ENCODE results near the gene XAF1. TPM values are rescaled to one million over a fixed set of nuclear protein-coding genes. Genes with fewer than 3 reads are reported as not detected.
"Not testable (repeated sequence)": the region's sequence is repeated elsewhere in the genome, so short reads cannot be mapped to it uniquely, and the experiment has no call there.

XAF1 gene
- total RNA-seq, 1 donor from 2014 or later: 16.6 TPM

DNA sequence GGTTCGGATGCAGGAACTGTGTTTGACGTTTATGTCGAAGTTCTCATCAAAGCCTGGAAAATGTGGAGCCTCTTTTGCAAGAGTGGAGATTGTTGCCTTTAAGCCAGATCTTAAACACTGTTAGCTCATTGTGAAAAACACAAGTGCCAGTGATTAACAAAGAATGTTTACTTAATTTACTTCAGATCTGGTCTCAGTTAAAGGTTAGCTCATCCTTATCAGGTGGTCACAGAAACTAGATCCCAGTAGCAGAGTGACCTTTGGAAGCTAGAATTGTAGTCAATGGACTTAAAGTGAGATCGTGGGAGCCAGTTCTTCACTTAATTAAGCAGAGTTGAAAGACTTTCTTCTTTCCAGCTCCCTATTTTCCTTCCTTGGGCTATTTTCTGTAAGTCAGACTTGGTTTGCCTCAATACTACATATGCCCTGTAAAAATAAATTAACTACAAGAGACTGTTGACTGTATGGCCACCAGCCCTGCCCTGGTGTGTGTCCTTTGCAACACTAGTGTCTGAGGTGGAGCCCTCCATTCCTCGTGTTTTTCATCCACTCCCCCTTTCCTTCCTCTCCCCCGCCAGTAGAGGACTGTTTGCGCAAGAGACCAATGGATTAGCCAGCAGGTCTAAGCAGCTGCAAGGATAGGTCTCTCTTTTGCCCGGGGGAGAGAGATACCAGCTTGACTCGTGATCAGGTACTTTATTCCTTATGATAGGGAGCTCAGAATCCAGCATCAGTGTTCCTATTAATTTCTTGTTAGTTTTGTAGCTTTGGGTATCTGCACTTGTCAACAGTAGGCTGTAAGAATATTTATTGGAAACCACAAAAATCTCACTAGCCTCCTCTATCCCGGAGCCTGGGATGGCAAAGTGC lies 40.4 kb downstream of the XAF1 start:
- intact Hi-C loops (cut with DNase I): no loop called here
- no peak for DNase-seq
- ATAC-seq (ENCODE audit: poor library complexity): no peak

DNA sequence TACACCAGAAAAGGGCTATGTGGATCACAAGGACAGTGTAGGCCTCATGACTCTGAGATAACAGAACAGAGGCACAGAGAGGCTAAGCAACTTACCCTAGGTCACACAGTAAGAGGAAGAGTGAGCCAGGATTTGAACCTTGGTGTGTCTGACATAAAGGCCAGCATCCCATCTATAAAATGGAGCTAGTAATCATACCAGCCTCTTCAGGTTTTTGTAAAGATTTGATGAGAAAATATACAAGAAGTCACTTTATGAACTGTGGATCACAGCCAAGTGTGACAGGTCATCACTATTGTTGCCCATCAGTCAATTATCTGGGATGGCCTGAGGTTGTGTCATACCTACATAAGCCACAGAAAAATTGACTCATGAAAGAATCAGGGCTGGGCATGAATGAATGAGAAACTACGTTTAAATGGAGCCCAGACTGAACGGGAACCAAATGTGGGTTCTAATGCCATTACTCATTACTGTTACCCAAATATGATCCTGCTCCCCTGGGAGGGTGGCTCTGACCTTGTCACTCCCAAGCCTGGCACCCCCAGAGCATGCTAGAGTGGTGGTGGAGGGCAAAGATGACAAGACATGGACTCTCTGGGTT lies 41.1 kb downstream of the XAF1 start:
- ATAC-seq (ENCODE audit: poor library complexity) (no peak), DNase-seq (no peak)
- intact Hi-C loops (cut with DNase I): no loop called here

DNA sequence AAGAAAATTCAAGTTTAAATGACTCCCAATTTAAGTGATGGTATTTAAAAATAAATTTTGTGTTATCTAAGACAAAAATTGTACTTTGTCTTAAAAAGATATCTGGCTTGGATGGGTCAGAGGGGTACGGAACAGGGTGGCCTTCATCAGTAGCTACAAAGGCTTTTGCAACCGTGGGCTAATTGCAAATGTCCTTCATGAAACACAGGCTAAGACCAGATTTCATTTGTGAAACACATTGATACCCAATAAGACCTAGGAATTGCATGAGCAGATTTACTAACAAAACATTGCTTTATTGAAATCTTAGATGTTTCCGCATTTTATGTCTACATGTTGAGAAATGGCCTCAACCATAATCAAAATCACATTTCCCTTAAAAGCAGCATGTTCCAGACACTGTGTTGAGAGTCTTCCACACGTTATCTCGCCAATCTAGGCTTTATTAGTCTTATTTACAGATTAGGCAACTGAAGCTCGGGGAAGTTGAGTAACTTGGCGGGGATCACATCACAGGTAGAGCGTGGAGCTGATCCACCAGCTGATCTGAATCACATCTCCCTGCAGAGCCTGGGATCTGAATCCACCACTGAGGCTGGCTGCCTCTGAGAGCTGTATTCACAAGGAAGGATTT lies 42.0 kb downstream of the XAF1 start:
- intact Hi-C loops (cut with DNase I): no loop called here
- ATAC-seq (ENCODE audit: poor library complexity) (no peak), DNase-seq (no peak)

DNA sequence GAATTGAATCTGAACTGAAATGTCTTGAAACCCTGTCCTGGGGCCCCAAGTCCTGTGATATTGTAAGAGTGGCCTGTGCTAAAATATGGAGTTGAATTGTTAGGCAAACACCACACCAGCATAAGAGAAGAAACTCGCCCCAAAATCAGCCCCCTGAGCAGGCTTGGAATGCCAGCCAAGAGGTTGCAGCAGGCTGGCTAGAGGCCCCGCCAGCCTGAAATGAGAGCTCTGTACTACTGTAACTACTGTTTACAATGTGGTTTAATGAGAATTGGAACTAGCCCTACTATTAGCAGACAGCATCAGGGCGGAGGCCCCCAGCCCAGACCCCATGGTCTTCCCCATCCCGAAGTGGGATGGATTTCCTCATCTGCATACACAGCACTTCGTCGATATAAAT lies 43.9 kb downstream of the XAF1 start:
- no peak for DNase-seq
- no peak for ATAC-seq (ENCODE audit: poor library complexity)
- intact Hi-C loops (cut with DNase I): no loop called here

DNA sequence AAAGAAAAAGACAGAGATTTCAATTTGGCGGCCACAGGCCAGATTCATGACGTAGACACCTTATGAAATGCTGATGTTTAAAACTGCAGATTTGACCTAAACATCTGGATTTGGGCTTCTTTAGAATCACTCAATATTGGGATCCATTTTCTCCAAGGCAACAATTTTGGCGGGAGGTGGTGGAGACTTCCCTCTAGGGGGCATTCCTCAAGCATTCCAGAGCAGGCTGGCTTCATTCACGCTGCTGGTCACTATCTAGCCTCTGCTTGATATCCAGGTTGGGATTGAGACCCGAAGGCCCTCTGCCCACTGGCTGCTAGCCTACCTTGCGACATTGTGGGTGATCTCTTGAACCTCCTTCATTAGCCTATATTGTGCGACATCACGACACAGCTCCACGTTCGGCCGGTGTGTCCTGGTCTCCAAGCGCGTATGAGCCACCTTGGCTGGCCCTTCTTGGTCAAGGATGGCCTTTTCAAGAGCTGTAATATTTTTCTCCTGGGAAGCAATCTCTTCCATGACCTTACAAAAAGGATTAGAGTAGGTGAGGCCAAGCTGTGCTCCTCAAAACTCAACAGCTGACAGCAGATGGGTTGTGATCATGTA lies 44.7 kb downstream of the XAF1 start:
- no peak for ATAC-seq (ENCODE audit: poor library complexity)
- DNase-seq: no peak
- intact Hi-C loops (cut with DNase I): no loop called here

DNA sequence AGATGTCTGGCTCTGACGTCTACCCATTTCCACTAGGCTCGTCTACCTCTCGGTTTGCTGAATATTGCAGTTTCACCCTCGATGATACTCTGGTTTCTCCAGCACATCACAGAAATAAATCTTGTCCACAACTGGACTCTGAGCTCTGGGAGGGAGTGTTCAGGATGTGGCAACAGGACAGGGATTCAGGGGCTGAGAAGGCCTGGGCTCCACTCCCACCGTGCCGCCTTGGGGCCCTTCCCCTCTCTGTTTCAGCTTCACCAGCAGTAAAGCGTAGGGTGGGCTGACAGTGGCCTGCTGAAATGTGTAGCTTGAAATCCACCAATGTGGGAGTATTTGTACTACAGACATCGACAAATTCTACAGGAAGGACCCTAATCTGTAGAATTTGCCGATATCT lies 55.7 kb downstream of the XAF1 start:
- intact Hi-C loops (cut with DNase I): no loop called here
- ATAC-seq (ENCODE audit: poor library complexity) (no peak), DNase-seq (no peak)

DNA sequence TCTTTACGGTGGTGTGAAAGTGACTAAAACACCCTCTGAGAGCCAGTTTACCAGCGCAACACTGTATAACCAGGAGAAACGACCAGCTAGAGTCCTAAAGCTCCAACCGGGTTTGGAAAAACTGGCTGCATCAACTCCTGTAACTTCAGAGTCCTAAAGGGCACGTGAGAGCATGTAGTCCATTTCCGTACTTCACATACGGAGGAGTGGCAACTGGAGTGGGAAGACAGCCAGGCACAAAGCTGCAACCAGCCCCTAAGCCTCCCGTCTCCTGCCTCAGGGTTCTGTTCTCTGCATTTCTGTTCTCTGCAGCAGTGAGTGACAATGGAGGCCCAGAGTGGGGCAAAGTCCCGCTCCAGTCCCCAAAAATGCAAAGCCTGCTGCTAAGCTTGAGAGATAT lies 56.4 kb downstream of the XAF1 start:
- intact Hi-C loops (cut with DNase I): no loop called here
- DNase-seq (no peak), ATAC-seq (ENCODE audit: poor library complexity) (no peak)

DNA sequence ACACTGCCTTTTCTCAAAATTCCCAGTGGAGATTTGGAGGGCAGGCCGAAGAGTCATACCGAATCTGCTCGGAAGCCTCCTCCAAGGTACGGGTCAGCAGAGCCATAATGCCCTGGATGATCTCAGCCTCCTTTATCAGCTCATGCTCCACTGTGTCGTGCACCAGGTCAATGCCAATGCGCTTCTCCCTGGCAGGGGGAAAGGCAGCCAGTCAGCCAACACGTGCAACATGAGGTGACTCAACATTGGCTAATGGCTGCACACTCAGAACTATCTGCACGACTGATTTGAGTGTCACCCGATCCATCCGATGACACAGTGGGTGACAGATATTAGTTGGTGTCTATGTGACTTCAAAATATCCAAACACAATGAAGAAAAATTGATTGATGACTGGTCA lies 59.9 kb downstream of the XAF1 start:
- intact Hi-C loops (cut with DNase I): no loop called here
- DNase-seq (no peak), ATAC-seq (ENCODE audit: poor library complexity) (no peak)

DNA sequence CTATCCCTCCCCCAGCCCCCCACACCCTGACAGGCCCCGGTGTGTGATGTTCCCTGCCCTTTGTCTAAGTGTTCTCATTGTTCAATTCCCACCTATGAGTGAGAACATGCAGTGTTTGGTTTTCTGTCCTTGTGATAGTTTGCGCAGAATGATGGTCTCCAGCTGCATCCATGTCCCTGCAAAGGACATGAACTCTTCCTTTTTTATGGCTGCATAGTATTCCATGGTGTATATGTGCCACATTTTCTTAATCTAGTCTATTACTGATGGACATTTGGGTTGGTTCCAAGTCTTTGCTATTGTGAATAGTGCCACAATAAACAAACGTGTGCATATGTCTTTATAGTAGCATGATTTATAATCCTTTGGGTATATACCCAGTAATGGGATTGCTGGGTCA lies 60.5 kb downstream of the XAF1 start:
- ATAC-seq (ENCODE audit: poor library complexity); intact Hi-C loops (cut with DNase I); DNase-seq: not testable (repeated sequence)

DNA sequence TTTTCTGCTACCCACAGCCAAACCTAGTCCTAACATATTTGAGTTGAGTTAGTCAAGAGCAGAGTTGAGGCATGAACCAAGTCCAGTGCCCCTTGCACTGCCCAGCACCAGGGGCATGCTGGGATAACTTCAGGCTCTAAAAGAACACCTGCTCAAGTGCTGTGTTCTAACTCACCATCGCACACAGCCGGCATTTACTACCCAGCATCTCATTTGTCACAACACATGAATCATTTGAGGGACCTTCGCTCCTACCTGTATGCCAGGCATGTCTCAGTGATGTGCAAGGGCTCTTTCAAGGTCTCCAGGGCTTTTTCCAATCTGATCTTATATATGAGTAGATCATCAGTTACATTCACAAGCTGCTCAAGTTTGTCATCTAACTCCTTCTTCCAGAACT lies 63.1 kb downstream of the XAF1 start:
- intact Hi-C loops (cut with DNase I): no loop called here
- DNase-seq: no peak
- no peak for ATAC-seq (ENCODE audit: poor library complexity)

DNA sequence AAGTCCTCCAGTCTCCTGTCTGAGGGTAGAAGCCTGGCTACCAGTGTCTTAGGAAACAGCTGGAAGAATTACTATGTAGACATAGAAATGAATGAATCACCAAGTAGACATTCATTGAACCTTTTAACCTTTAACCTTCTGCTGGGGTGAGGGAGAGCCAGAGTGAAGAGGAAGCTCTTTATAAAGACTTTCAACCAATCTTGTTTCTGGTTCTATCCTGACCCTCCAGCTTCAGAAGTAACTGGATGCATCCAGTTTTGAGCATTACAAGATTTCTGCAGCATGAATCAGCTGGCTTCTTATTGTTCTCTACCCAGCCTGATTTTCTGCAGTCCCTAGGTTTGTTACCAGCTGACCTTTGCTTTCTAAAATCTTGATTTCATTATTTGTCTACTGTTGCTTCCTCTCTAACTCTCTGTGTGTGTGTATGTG lies 67.2 kb downstream of the XAF1 start:
- ATAC-seq (ENCODE audit: poor library complexity): no peak
- DNase-seq: no peak
- intact Hi-C loops (cut with DNase I): no loop called here

Other genes starting within 250 kb of the XAF1 start
- 0.27 TPM for gene PITPNM3, start 199.5 kb upstream of the XAF1 start, total RNA-seq
- 3.5 TPM for gene KIAA0753, start 115.3 kb upstream of the XAF1 start, total RNA-seq
- 44.5 TPM for gene TXNDC17, start 115.0 kb upstream of the XAF1 start, total RNA-seq
- 14.5 TPM for gene MED31, start 104.4 kb upstream of the XAF1 start, total RNA-seq
- gene C17orf100, start 104.3 kb upstream of the XAF1 start, total RNA-seq: 0.48 TPM
- gene SLC13A5, start 42.7 kb upstream of the XAF1 start, total RNA-seq: not detected
- 0.13 TPM for gene FBXO39, start 20.2 kb downstream of the XAF1 start, total RNA-seq
- gene TEKT1, start 75.7 kb downstream of the XAF1 start, total RNA-seq: not detected
- gene ALOX12, start 240.0 kb downstream of the XAF1 start, total RNA-seq: not detected

Measured in Right ventricle myocardium superior (tissue), 1 donor.